Thoracic aorta (tissue), 2 donors: ENCODE data around the gene OR6Q1. TPM values are rescaled to one million over a fixed set of nuclear protein-coding genes. Genes with fewer than 3 reads are reported as not detected.

Experiments used
- ATAC-seq: fragments of 150-250 bp; one replicate; pipeline ENCODE4 v1.8.0; 2017; ENCODE audit warnings: low read depth; ENCODE audit not compliant: insufficient number of reproducible peaks, low FRiP score
- DNase-seq: peaks from one replicate; pipeline ENCODE4 v3.0.0-alpha.2; 2020; ENCODE audit warnings: low spot score
- H3K27ac ChIP-seq, 2 donors: fragments of 200-600 bp; sonication (generic); 1 replicate in 1 of 2; 2 replicates in 1 of 2; pipeline ENCODE4 v1.5.1; 2016; ENCODE audit warnings: mild to moderate bottlenecking in 2 of 2, moderate library complexity in 2 of 2
- H3K27me3 ChIP-seq: fragments of 200-600 bp; sonication (generic); replicated peaks from 2 replicates; pipeline ENCODE4 v1.6.0; 2016; ENCODE audit warnings: mild to moderate bottlenecking; ENCODE audit not compliant: insufficient read depth
- H3K36me3 ChIP-seq: fragments of 200-600 bp; sonication (generic); one replicate; pipeline ENCODE4 v1.5.1; 2016
- H3K4me1 ChIP-seq, 2 donors: fragments of 200-600 bp; sonication (generic); 1 replicate in 1 of 2; 2 replicates in 1 of 2; pipeline versions ENCODE4 v1.5.1 to v1.6.0; 2016; ENCODE audit warnings: low read depth in 2 of 2, mild to moderate bottlenecking in 1 of 2; ENCODE audit not compliant: control insufficient read depth in 1 of 2
- H3K4me3 ChIP-seq: fragments of 200-600 bp; sonication (generic); 2 replicates; pipeline ENCODE4 v1.5.1; 2016; ENCODE audit warnings: mild to moderate bottlenecking
- H3K9me3 ChIP-seq: fragments of 200-600 bp; sonication (generic); 2 replicates; pipeline ENCODE4 v1.5.1; 2016
- total RNA-seq, 2 donors: library from RNA; depleted of rRNA; stranded (reverse); fragments of >200 nt; gene quantifications; one replicate each; pipeline versions ENCODE4 v1.1.0 to v1.2.3, GENCODE V29; 2016
- TF ChIP-seq, protein P1 (sequence below): fragments of 200-600 bp; sonication (generic); IDR thresholded peaks from one replicate; pipeline ENCODE4 v1.5.1; 2019; ENCODE audit warnings: antibody characterized with exemption

OR6Q1 gene
- total RNA-seq, 2 donors from 2014 or later: not detected

DNA sequence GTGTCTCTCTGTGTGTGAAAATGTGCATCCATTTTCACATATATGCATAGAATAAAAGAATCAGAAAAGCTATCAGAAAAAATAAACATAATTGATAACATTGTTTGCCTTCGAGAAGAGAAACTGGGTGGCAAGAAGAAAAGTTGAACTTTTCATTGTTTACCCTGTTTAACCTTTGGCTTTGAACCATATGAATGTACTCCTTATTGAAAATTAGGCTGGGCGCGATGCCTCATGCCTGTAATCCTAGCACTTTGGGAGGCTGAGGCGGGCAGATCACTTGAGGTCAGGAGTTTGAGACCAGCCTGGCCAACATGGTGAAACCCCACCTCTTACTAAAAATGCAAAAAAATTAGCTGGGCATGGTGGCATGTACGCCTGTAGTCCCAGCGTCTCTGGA is 19.0 kb upstream of the OR6Q1 start:
- DNase-seq (no peak), ATAC-seq (no peak)
- Histone ChIP-seq H3K9me3 (no peaks in the 10 kb centered on the region), H3K27ac (no peak overlapping the region), H3K4me3 (no peak overlapping the region), H3K27me3 (no peaks in the 10 kb centered on the region), H3K36me3 (no peaks in the 10 kb centered on the region), H3K4me1 (no peaks in the 10 kb centered on the region)
- TF ChIP-seq, protein P1, sequence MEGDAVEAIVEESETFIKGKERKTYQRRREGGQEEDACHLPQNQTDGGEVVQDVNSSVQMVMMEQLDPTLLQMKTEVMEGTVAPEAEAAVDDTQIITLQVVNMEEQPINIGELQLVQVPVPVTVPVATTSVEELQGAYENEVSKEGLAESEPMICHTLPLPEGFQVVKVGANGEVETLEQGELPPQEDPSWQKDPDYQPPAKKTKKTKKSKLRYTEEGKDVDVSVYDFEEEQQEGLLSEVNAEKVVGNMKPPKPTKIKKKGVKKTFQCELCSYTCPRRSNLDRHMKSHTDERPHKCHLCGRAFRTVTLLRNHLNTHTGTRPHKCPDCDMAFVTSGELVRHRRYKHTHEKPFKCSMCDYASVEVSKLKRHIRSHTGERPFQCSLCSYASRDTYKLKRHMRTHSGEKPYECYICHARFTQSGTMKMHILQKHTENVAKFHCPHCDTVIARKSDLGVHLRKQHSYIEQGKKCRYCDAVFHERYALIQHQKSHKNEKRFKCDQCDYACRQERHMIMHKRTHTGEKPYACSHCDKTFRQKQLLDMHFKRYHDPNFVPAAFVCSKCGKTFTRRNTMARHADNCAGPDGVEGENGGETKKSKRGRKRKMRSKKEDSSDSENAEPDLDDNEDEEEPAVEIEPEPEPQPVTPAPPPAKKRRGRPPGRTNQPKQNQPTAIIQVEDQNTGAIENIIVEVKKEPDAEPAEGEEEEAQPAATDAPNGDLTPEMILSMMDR: no peak

DNA sequence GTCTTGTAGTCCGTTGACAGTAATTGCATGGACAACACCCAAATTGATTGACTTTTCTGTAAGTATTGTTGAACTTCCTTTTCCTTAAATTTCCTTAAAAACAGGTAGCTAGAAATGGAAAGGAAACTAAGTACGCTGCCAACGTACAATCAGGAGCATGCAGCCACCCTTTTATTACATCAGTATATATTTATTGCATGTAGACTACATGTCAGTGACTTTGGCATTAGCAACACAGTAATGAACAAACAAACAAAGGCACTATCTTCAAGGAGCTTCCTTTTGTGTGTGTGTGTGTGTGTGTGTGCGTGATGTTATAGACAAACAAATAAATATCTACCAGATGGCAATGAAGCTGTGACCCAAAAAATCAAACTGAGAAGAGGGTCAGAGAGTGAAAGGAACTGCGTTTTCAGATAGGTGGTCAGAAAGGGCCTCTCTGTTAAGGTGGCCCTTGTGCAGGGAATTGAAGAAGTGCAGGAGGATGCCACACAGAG is 7.3 kb upstream of the OR6Q1 start, which contains the start of gene OR9Q1:
Gene OR9Q1, plus strand, starts transcription at position 447 of the 497 bp plus-strand sequence. CDS start 155,564 bp downstream, outside the sequence.
- DNase-seq: no peak
- Histone ChIP-seq H3K4me1 (peaks cover 12 to 23% of the 10 kb centered on the region in 2 donors), H3K4me3 (peak within 1 kb of the TSS; percentile 53), H3K27ac (peak within 1 kb of the TSS; percentile 57 to 78), H3K27me3 (no peaks in the 10 kb centered on the region), H3K36me3 (no peaks in the 10 kb centered on the region), H3K9me3 (no peaks in the 10 kb centered on the region)
- TF ChIP-seq, protein P1: no peak
- no peak for ATAC-seq

DNA sequence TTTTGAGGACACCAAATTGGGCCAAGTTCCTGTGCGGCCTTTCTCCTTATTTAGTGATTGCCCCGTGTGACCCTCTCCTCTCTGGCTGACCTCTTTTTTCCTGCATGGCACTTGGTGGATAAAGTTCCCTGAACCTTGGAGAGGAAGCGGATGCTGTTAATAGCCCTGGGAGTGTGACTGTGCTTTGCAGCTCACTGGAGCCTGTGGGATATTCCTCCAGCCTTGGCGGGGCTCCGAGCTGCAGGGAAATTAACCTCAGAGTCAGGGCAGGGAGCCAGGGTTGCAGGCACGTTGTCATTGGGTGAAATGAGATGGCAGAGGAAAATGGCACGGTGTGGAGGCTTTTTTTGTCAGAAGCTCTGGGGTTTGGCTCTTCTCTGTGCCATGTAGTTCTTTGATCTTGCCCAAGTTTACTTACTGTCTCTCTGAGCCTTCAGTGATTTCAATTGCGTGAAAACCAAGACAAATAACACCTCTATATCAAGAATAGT is 6.1 kb upstream of the OR6Q1 start:
- Histone ChIP-seq H3K9me3 (no peaks in the 10 kb centered on the region), H3K4me3 (peak overlapping the region; percentile 53), H3K27me3 (no peaks in the 10 kb centered on the region), H3K4me1 (peaks cover 18 to 34% of the 10 kb centered on the region in 2 donors), H3K36me3 (no peaks in the 10 kb centered on the region), H3K27ac (peak overlapping the region; percentile 57 to 78)
- TF ChIP-seq, protein P1: no peak
- ATAC-seq (peak; percentile 80), DNase-seq (peak; percentile 15)

DNA sequence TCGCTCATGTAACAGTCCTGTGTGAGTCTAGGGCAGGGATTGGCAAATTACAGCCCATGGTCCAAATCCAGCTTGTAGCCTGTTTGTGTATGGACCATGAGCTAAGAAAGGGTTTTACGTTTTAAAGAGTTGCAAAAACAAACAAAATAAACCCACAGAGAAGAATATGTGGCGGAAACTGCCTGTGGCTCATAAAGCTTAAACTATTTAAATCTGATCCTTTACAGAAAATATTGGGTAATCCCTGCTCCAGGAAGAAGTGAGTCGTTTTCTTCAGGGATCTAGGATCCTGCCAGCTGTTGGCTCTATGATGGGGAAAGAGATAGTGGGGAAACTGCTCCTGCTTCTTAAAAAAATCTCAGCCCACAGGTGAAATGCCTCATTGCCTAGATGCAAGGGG is 3.4 kb upstream of the OR6Q1 start:
- DNase-seq (no peak), ATAC-seq (no peak)
- Histone ChIP-seq H3K36me3 (no peaks in the 10 kb centered on the region), H3K27ac (peak overlapping the region in 1 of 2 donors; percentile 9), H3K9me3 (no peaks in the 10 kb centered on the region), H3K4me3 (no peak overlapping the region), H3K27me3 (no peaks in the 10 kb centered on the region), H3K4me1 (peaks cover 21 to 40% of the 10 kb centered on the region in 2 donors)
- TF ChIP-seq, protein P1: no peak

DNA sequence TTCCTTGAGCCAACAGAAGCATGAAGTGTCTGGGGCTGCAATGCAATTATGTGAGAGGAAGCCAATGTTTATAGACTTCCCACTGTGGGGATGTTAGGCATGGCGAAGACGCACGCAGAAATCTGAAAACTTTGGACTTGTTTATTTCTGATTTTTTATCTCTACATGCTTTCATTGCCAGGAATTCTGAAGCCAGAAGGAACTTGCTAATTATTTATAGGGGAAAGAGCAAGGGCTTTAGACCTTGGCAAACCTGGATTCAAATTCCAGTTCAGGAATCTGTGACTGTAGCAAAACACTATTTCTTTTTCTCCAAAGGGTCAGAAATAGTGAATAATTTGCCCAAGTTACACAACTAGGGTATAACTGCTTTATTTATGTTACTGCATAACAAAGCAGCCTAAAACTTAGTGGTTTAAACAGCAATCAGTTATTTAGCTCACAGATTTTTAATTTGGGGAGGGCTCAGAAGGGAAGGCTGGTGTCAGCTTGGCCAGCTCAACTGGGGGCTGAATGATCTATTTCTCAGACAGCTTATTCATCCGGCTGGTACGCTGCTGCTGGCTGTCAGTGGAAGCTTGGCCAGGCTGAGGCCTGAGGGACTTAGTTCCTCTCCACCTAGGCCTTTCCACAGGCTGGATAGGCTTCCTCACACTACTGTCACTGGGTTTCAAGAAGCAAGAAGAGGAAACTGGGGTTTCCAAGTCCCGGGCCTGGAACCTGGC is 1.9 kb upstream of the OR6Q1 start:
- Histone ChIP-seq H3K36me3 (no peaks in the 10 kb centered on the region), H3K9me3 (no peaks in the 10 kb centered on the region), H3K27ac (peak overlapping the region in 1 of 2 donors; percentile 59), H3K4me3 (no peak overlapping the region), H3K4me1 (peaks cover 21 to 34% of the 10 kb centered on the region in 2 donors), H3K27me3 (no peaks in the 10 kb centered on the region)
- TF ChIP-seq, protein P1: no peak
- ATAC-seq: no peak
- no peak for DNase-seq
